Inferior parietal cortex (tissue), 1 donor: ENCODE measurements around the gene FBRSL1.
"Not testable (repeated sequence)": the region's sequence is repeated elsewhere in the genome, so short reads cannot be mapped to it uniquely, and the experiment has no call there.

ENCODE experiments used
- DNase-seq: peaks from one replicate; pipeline ENCODE4 v3.0.0-alpha.2; 2016; ENCODE audit errors: extremely low spot score

FBRSL1 gene

GRCh38 chr12:132489602-132490266, at the start of gene FBRSL1:
Gene FBRSL1 (plus strand): TSS chr12:132490151.
- peak; percentile 74 for DNase-seq

GRCh38 chr12:132440420-132440819, 49.5 kb upstream of the FBRSL1 start:
- not testable (repeated sequence) for DNase-seq

GRCh38 chr12:132441871-132442863, 47.8 kb upstream of the FBRSL1 start:
- no peak for DNase-seq

GRCh38 chr12:132443091-132443490, 46.9 kb upstream of the FBRSL1 start:
- no peak for DNase-seq

- DNase-seq = no peak
Measured at GRCh38 chr12:132444283-132444682, 45.7 kb upstream of the FBRSL1 start.

GRCh38 chr12:132444957-132445883, 44.7 kb upstream of the FBRSL1 start:
- no peak for DNase-seq

- peak; percentile 43 for DNase-seq
Measured at GRCh38 chr12:132445884-132446632, 43.9 kb upstream of the FBRSL1 start.

GRCh38 chr12:132446633-132447326, 43.2 kb upstream of the FBRSL1 start:
- DNase-seq = no peak

GRCh38 chr12:132447327-132447720, 42.6 kb upstream of the FBRSL1 start:
- no peak for DNase-seq

GRCh38 chr12:132447731-132448462, 42.1 kb upstream of the FBRSL1 start:
- no peak for DNase-seq

GRCh38 chr12:132448463-132448820, 41.5 kb upstream of the FBRSL1 start:
- no peak for DNase-seq

- DNase-seq = no peak
Measured at GRCh38 chr12:132449565-132450417, 40.2 kb upstream of the FBRSL1 start.

GRCh38 chr12:132450418-132451171, 39.4 kb upstream of the FBRSL1 start:
- no peak for DNase-seq

GRCh38 chr12:132451172-132451835, 38.6 kb upstream of the FBRSL1 start:
- DNase-seq = no peak

- no peak for DNase-seq
Measured at GRCh38 chr12:132451836-132452195, 38.1 kb upstream of the FBRSL1 start.

- DNase-seq = no peak
Measured at GRCh38 chr12:132452596-132453350, 37.2 kb upstream of the FBRSL1 start.
